Mesenchymal stem cell (in vitro differentiated cells and primary cell): Measurements from ENCODE around the gene UGT1A10.

Source experiments
- DNase-seq: peaks from one replicate; pipeline ENCODE4 v3.0.0-alpha.2; 2013
- H2AFZ ChIP-seq: one replicate; pipeline ENCODE4 v1.6.1; 2013; ENCODE audit warnings: low read depth, mild to moderate bottlenecking, control low read depth, inconsistent platforms, low read length, moderate library complexity
- H2AK5ac ChIP-seq: 2 replicates; pipeline ENCODE4 v1.6.1; 2013; ENCODE audit warnings: low read length, moderate library complexity, mild to moderate bottlenecking, inconsistent platforms; ENCODE audit not compliant: severe bottlenecking
- H2BK120ac ChIP-seq: one replicate; pipeline ENCODE4 v1.6.1; 2013; ENCODE audit warnings: low read depth, mild to moderate bottlenecking, inconsistent platforms, low read length, moderate library complexity
- H2BK12ac ChIP-seq, 2 experiments: one replicate each; pipeline ENCODE4 v1.6.1; 2013; ENCODE audit warnings: inconsistent platforms in 2 of 2, low read length in 2 of 2, mild to moderate bottlenecking in 2 of 2, moderate library complexity in 2 of 2, control low read depth in 1 of 2
- H2BK15ac ChIP-seq: one replicate; pipeline ENCODE4 v1.6.1; 2013; ENCODE audit warnings: mild to moderate bottlenecking, low read depth, inconsistent platforms; ENCODE audit not compliant: poor library complexity, severe bottlenecking
- H2BK5ac ChIP-seq: 2 replicates; pipeline ENCODE4 v1.6.1; 2013; ENCODE audit warnings: low read depth, mild to moderate bottlenecking, low read length, control low read depth, inconsistent platforms; ENCODE audit not compliant: poor library complexity, severe bottlenecking
- H3K14ac ChIP-seq, 2 experiments: one replicate each; pipeline ENCODE4 v1.6.1; 2013; ENCODE audit warnings: inconsistent platforms in 2 of 2, low read length in 2 of 2, control low read depth in 1 of 2, mild to moderate bottlenecking in 1 of 2, moderate library complexity in 1 of 2
- H3K18ac ChIP-seq, 2 experiments: one replicate each; pipeline ENCODE4 v1.6.1; 2013; ENCODE audit warnings: inconsistent platforms in 2 of 2, low read length in 2 of 2, control low read depth in 1 of 2, low read depth in 1 of 2, mild to moderate bottlenecking in 1 of 2
- H3K23ac ChIP-seq, 2 experiments: one replicate each; pipeline ENCODE4 v1.6.1; 2013; ENCODE audit warnings: inconsistent platforms in 2 of 2, low read length in 2 of 2, mild to moderate bottlenecking in 2 of 2, moderate library complexity in 2 of 2, control low read depth in 1 of 2
- H3K27ac ChIP-seq: 2 replicates; pipeline ENCODE4 v1.5.1; 2013; ENCODE audit warnings: mild to moderate bottlenecking, moderate library complexity, low read length, control low read depth, inconsistent platforms; ENCODE audit not compliant: poor library complexity, severe bottlenecking
- H3K27me3 ChIP-seq, 2 experiments: 2 replicates each; pipeline versions ENCODE4 v1.6.1 to v1.7.0; 2013; ENCODE audit warnings: low read length in 2 of 2, mild to moderate bottlenecking in 2 of 2, moderate library complexity in 2 of 2, control low read depth in 1 of 2, inconsistent platforms in 1 of 2; ENCODE audit not compliant: control insufficient read depth in 1 of 2, insufficient read depth in 1 of 2
- H3K36me3 ChIP-seq, 2 experiments: 2 replicates each; pipeline versions ENCODE4 v1.6.1 to v1.7.0; 2013; ENCODE audit warnings: low read length in 2 of 2, control low read depth in 1 of 2, inconsistent platforms in 1 of 2, low read depth in 1 of 2, mild to moderate bottlenecking in 1 of 2; ENCODE audit not compliant: insufficient read depth in 2 of 2, control insufficient read depth in 1 of 2
- H3K4ac ChIP-seq, 2 experiments: one replicate each; pipeline ENCODE4 v1.6.1; 2013; ENCODE audit warnings: inconsistent platforms in 2 of 2, low read length in 2 of 2, mild to moderate bottlenecking in 2 of 2, moderate library complexity in 2 of 2, control low read depth in 1 of 2, low read depth in 1 of 2
- H3K4me1 ChIP-seq: 2 replicates; pipeline ENCODE4 v1.6.1; 2013; ENCODE audit warnings: low read depth, low read length, control low read depth; ENCODE audit not compliant: control insufficient read depth, insufficient read depth
- H3K4me2 ChIP-seq: 2 replicates; pipeline ENCODE4 v1.6.1; 2013; ENCODE audit warnings: low read length, mild to moderate bottlenecking, inconsistent platforms; ENCODE audit not compliant: poor library complexity, severe bottlenecking
- H3K4me3 ChIP-seq, 2 experiments: 2 replicates each; pipeline versions ENCODE4 v1.5.1 to v1.7.0; 2013; ENCODE audit warnings: low read length in 2 of 2, mild to moderate bottlenecking in 2 of 2, control low read depth in 1 of 2, low read depth in 1 of 2; ENCODE audit not compliant: insufficient read depth in 1 of 2
- H3K79me1 ChIP-seq: replicated peaks from 2 replicates; pipeline ENCODE4 v1.6.1; 2013; ENCODE audit warnings: mild to moderate bottlenecking, control low read depth, low read length, inconsistent platforms; ENCODE audit not compliant: poor library complexity, severe bottlenecking
- H3K9ac ChIP-seq: 2 replicates; pipeline ENCODE4 v1.7.0; 2013; ENCODE audit warnings: mild to moderate bottlenecking, low read length, moderate library complexity
- H3K9me3 ChIP-seq: 2 replicates; pipeline ENCODE4 v1.7.0; 2013; ENCODE audit warnings: mild to moderate bottlenecking, low read length; ENCODE audit not compliant: control insufficient read depth
- H4K8ac ChIP-seq: one replicate; pipeline ENCODE4 v1.6.1; 2013; ENCODE audit warnings: inconsistent platforms, mild to moderate bottlenecking, low read length, moderate library complexity
- H4K91ac ChIP-seq: one replicate; pipeline ENCODE4 v1.6.1; 2013; ENCODE audit warnings: mild to moderate bottlenecking, low read length, inconsistent platforms
- WGBS: methylation state at CpG from one replicate; pipeline ENCODE4 v1.1.7; 2013; ENCODE audit warnings: mixed read lengths; 5-methylcytosine and 5-hydroxymethylcytosine counted together

The UGT1A10 gene

GRCh38 chr2:233800208-233800607 lies 164.0 kb downstream of the UGT1A10 start:
- no peak overlapping the region for H3K27ac ChIP-seq
- H3K4me2 ChIP-seq = no peak overlapping the region
- no peak overlapping the region for H2AK5ac ChIP-seq
- H3K9ac ChIP-seq = no peak overlapping the region
- no peak overlapping the region for H2BK120ac ChIP-seq
- no peak overlapping the region for H2AFZ ChIP-seq
- 75% methylated on average over 7 of the region's 7 CpGs for WGBS
- H3K79me1 ChIP-seq = no peaks in the 10 kb centered on the region
- H3K27me3 ChIP-seq = peaks cover 27 to 50% of the 10 kb centered on the region in 2 experiments
- no peak overlapping the region for H3K4me3 ChIP-seq
- DNase-seq = no peak
- H4K91ac ChIP-seq = no peak overlapping the region
- no peak overlapping the region for H4K8ac ChIP-seq
- H3K36me3 ChIP-seq = no peaks in the 10 kb centered on the region
- H3K18ac ChIP-seq = no peak overlapping the region
- H3K4me1 ChIP-seq = peaks cover 1% of the 10 kb centered on the region
- no peaks in the 10 kb centered on the region for H3K9me3 ChIP-seq
- H3K4ac ChIP-seq = no peak overlapping the region
- H3K14ac ChIP-seq = no peak overlapping the region
- H2BK5ac ChIP-seq = no peak overlapping the region
- no peak overlapping the region for H2BK15ac ChIP-seq
- H2BK12ac ChIP-seq = no peak overlapping the region
- no peak overlapping the region for H3K23ac ChIP-seq

GRCh38 chr2:233801357-233802131 lies 165.3 kb downstream of the UGT1A10 start:
- no peak for DNase-seq
- H3K9ac ChIP-seq = no peak overlapping the region
- H2AK5ac ChIP-seq = no peak overlapping the region
- no peak overlapping the region for H2BK12ac ChIP-seq
- no peak overlapping the region for H2BK120ac ChIP-seq
- H2BK15ac ChIP-seq = no peak overlapping the region
- H3K4ac ChIP-seq = no peak overlapping the region
- H4K8ac ChIP-seq = no peak overlapping the region
- no peak overlapping the region for H3K4me3 ChIP-seq
- H2AFZ ChIP-seq = no peak overlapping the region
- H3K14ac ChIP-seq = no peak overlapping the region
- H3K79me1 ChIP-seq = no peaks in the 10 kb centered on the region
- H3K27me3 ChIP-seq = peaks cover 33 to 50% of the 10 kb centered on the region in 2 experiments
- no peaks in the 10 kb centered on the region for H3K4me1 ChIP-seq
- H3K18ac ChIP-seq = no peak overlapping the region
- no peak overlapping the region for H4K91ac ChIP-seq
- no peaks in the 10 kb centered on the region for H3K36me3 ChIP-seq
- H3K23ac ChIP-seq = no peak overlapping the region
- no peak overlapping the region for H2BK5ac ChIP-seq
- WGBS = 80% methylated on average over 8 of the region's 9 CpGs
- H3K27ac ChIP-seq = no peak overlapping the region
- no peak overlapping the region for H3K4me2 ChIP-seq
- H3K9me3 ChIP-seq = no peaks in the 10 kb centered on the region

GRCh38 chr2:233802132-233802815 lies 166.0 kb downstream of the UGT1A10 start:
- Histone ChIP-seq H2BK12ac (no peak overlapping the region), H3K4ac (no peak overlapping the region), H3K18ac (no peak overlapping the region), H4K91ac (no peak overlapping the region), H3K14ac (no peak overlapping the region), H3K23ac (no peak overlapping the region), H2BK15ac (no peak overlapping the region), H3K4me1 (no peaks in the 10 kb centered on the region), H2AFZ (no peak overlapping the region), H3K27ac (no peak overlapping the region), H3K9me3 (no peaks in the 10 kb centered on the region), H2BK120ac (no peak overlapping the region), H3K27me3 (peaks cover 33 to 51% of the 10 kb centered on the region in 2 experiments), H3K4me2 (no peak overlapping the region), H3K79me1 (no peaks in the 10 kb centered on the region), H2BK5ac (no peak overlapping the region), H3K36me3 (no peaks in the 10 kb centered on the region), H3K4me3 (no peak overlapping the region), H4K8ac (no peak overlapping the region), H3K9ac (no peak overlapping the region), H2AK5ac (no peak overlapping the region)
- no peak for DNase-seq
- 27% methylated on average over 2 of the region's 3 CpGs for WGBS

- Histone ChIP-seq H3K18ac (no peak overlapping the region), H3K14ac (no peak overlapping the region), H3K4me3 (no peak overlapping the region), H2BK5ac (no peak overlapping the region), H3K27me3 (peaks cover 43 to 59% of the 10 kb centered on the region in 2 experiments), H2AFZ (no peak overlapping the region), H4K91ac (no peak overlapping the region), H2BK12ac (no peak overlapping the region), H2AK5ac (no peak overlapping the region), H2BK120ac (no peak overlapping the region), H2BK15ac (no peak overlapping the region), H3K36me3 (no peaks in the 10 kb centered on the region), H3K9me3 (no peaks in the 10 kb centered on the region), H3K27ac (no peak overlapping the region), H3K23ac (no peak overlapping the region), H4K8ac (no peak overlapping the region), H3K4ac (no peak overlapping the region), H3K4me1 (no peaks in the 10 kb centered on the region), H3K4me2 (no peak overlapping the region), H3K9ac (no peak overlapping the region), H3K79me1 (no peaks in the 10 kb centered on the region)
- no peak for DNase-seq
- 37% methylated on average over 2 of the region's 2 CpGs for WGBS
These were observed 167.2 kb downstream of the UGT1A10 start for GRCh38 chr2:233803292-233803911.
